NCI-H2081 treated with DMSO at 0.1 percent for 48 hours (cell line): ENCODE data around the gene CRTC1.

Experiments
- DNase-seq: peaks from one replicate; lab custom pipeline; 2025; lab: John Stamatoyannopoulos, UW

Gene CRTC1

GRCh38 chr19:18769989-18770528 lies 86.6 kb downstream of the CRTC1 start:
- no peak for DNase-seq

GRCh38 chr19:18770663-18771327 lies 87.3 kb downstream of the CRTC1 start:
- DNase-seq, result no peak

- no peak for DNase-seq
These were observed 88.1 kb downstream of the CRTC1 start for GRCh38 chr19:18771328-18772242.

- DNase-seq, result no peak
These were observed 89.4 kb downstream of the CRTC1 start for GRCh38 chr19:18772620-18773587.

- no peak for DNase-seq
These were observed 90.2 kb downstream of the CRTC1 start for GRCh38 chr19:18773682-18774081.

- no peak for DNase-seq
These were observed 90.6 kb downstream of the CRTC1 start for GRCh38 chr19:18774107-18774506.

GRCh38 chr19:18774782-18775444 lies 91.4 kb downstream of the CRTC1 start:
- no peak for DNase-seq

GRCh38 chr19:18775586-18776287 lies 92.3 kb downstream of the CRTC1 start:
- no peak for DNase-seq

- DNase-seq, result no peak
These were observed 92.8 kb downstream of the CRTC1 start for GRCh38 chr19:18776288-18776594.

GRCh38 chr19:18776736-18777135 lies 93.3 kb downstream of the CRTC1 start:
- no peak for DNase-seq

GRCh38 chr19:18777301-18778075 lies 94.0 kb downstream of the CRTC1 start:
- DNase-seq, result no peak

- no peak for DNase-seq
These were observed 94.6 kb downstream of the CRTC1 start for GRCh38 chr19:18778076-18778389.

GRCh38 chr19:18778826-18779495 lies 95.5 kb downstream of the CRTC1 start:
- DNase-seq, result no peak

GRCh38 chr19:18780081-18780480 lies 96.6 kb downstream of the CRTC1 start:
- no peak for DNase-seq

GRCh38 chr19:18780631-18781030 lies 97.2 kb downstream of the CRTC1 start:
- DNase-seq, result no peak

GRCh38 chr19:18781047-18781600 lies 97.6 kb downstream of the CRTC1 start:
- DNase-seq, result no peak

- no peak for DNase-seq
These were observed 98.5 kb downstream of the CRTC1 start for GRCh38 chr19:18781885-18782527.

GRCh38 chr19:18782559-18783225 lies 99.2 kb downstream of the CRTC1 start:
- DNase-seq, result no peak
